Measurements from ENCODE around the gene MMEL1. TPM values are rescaled to one million over a fixed set of nuclear protein-coding genes. Genes with fewer than 3 reads are reported as not detected.
A peak's percentile ranks its signal among the peaks of the same experiment; 100 is the strongest.
"Not testable (repeated sequence)": the region's sequence is repeated elsewhere in the genome, so short reads cannot be mapped to it uniquely, and the experiment has no call there.

The MMEL1 gene
- polyA plus RNA-seq, 4 donors, result 7.6 to 35.4 (median 22.7) TPM

- no peak for FAIRE-seq
- Histone ChIP-seq H3K9me3 (ENCODE audit: control insufficient read depth in 2 of 2, insufficient read depth in 1 of 2, low read depth in 1 of 2, low read length in 1 of 2) (no peaks in the 10 kb centered on the region), H3K27ac (ENCODE audit: low read depth in 1 of 3, low read length in 2 of 3) (peak overlapping the region in 1 of 3 donors; percentile 100), H3K4me3 (ENCODE audit: low read depth in 1 of 3, low read length in 3 of 3) (no peak overlapping the region), H3K4me1 (ENCODE audit: control insufficient read depth in 3 of 3, insufficient read depth in 2 of 3, low read depth in 1 of 3, low read length in 2 of 3) (peaks cover 5 to 49% (median 8%) of the 10 kb centered on the region in 3 donors), H3K27me3 (ENCODE audit: control insufficient read depth in 3 of 3, insufficient read depth in 3 of 3, low read length in 3 of 3) (no peaks in the 10 kb centered on the region), H3K36me3 (ENCODE audit: control insufficient read depth in 3 of 3, insufficient read depth in 2 of 3, low read depth in 1 of 3, low read length in 3 of 3) (peaks cover 0 to 13% (median 0%) of the 10 kb centered on the region in 3 donors)
- no peak for DNase-seq
- 75 to 80% (median 77%) methylated on average over 7 of the region's 7 CpGs for WGBS, 3 donors
Observed at GRCh38 chr1:2582391-2582790, 50.4 kb downstream of the MMEL1 start.

- H3K36me3 ChIP-seq (ENCODE audit: control insufficient read depth in 3 of 3, insufficient read depth in 2 of 3, low read depth in 1 of 3, low read length in 3 of 3), result peaks cover 0 to 13% (median 0%) of the 10 kb centered on the region in 3 donors
- DNase-seq (peak in 1 of 2 donors; percentile 42), FAIRE-seq (no peak)
- H3K9me3 ChIP-seq (ENCODE audit: control insufficient read depth in 2 of 2, insufficient read depth in 1 of 2, low read depth in 1 of 2, low read length in 1 of 2), result no peaks in the 10 kb centered on the region
- H3K27ac ChIP-seq (ENCODE audit: low read depth in 1 of 3, low read length in 2 of 3), result no peak overlapping the region
- WGBS, 3 donors, result 64 to 88% (median 79%) methylated on average over 10 of the region's 10 CpGs
- H3K27me3 ChIP-seq (ENCODE audit: control insufficient read depth in 3 of 3, insufficient read depth in 3 of 3, low read length in 3 of 3), result no peaks in the 10 kb centered on the region
- H3K4me3 ChIP-seq (ENCODE audit: low read depth in 1 of 3, low read length in 3 of 3), result no peak overlapping the region
- H3K4me1 ChIP-seq (ENCODE audit: control insufficient read depth in 3 of 3, insufficient read depth in 2 of 3, low read depth in 1 of 3, low read length in 2 of 3), result peaks cover 5 to 63% (median 8%) of the 10 kb centered on the region in 3 donors
Observed at GRCh38 chr1:2580691-2581090, 52.1 kb downstream of the MMEL1 start.

- WGBS, 3 donors, result 32 to 54% (median 44%) methylated on average over 4 of the region's 4 CpGs
- no peaks in the 10 kb centered on the region for H3K27me3 ChIP-seq (ENCODE audit: control insufficient read depth in 3 of 3, insufficient read depth in 3 of 3, low read length in 3 of 3)
- H3K36me3 ChIP-seq (ENCODE audit: control insufficient read depth in 3 of 3, insufficient read depth in 2 of 3, low read depth in 1 of 3, low read length in 3 of 3), result peaks cover 0 to 5% (median 0%) of the 10 kb centered on the region in 3 donors
- no peak overlapping the region for H3K4me3 ChIP-seq (ENCODE audit: low read depth in 1 of 3, low read length in 3 of 3)
- no peak for DNase-seq
- peaks cover 3 to 60% (median 5%) of the 10 kb centered on the region in 3 donors for H3K4me1 ChIP-seq (ENCODE audit: control insufficient read depth in 3 of 3, insufficient read depth in 2 of 3, low read depth in 1 of 3, low read length in 2 of 3)
- FAIRE-seq, result no peak
- H3K9me3 ChIP-seq (ENCODE audit: control insufficient read depth in 2 of 2, insufficient read depth in 1 of 2, low read depth in 1 of 2, low read length in 1 of 2), result peaks cover 0 to 15% of the 10 kb centered on the region in 2 donors
- H3K27ac ChIP-seq (ENCODE audit: low read depth in 1 of 3, low read length in 2 of 3), result peak overlapping the region; percentile 75 to 97 (median 95)
Observed at GRCh38 chr1:2578758-2579118, 54.1 kb downstream of the MMEL1 start.

GRCh38 chr1:2577565-2578075, 55.2 kb downstream of the MMEL1 start:
- DNase-seq; H3K27me3 ChIP-seq (ENCODE audit: control insufficient read depth in 3 of 3, insufficient read depth in 3 of 3, low read length in 3 of 3); H3K36me3 ChIP-seq (ENCODE audit: control insufficient read depth in 3 of 3, insufficient read depth in 2 of 3, low read depth in 1 of 3, low read length in 3 of 3); FAIRE-seq: not testable (repeated sequence)
- Histone ChIP-seq H3K4me3 (ENCODE audit: low read depth in 1 of 3, low read length in 3 of 3) (peak overlapping the region in 1 of 3 donors; percentile 33), H3K9me3 (ENCODE audit: control insufficient read depth in 2 of 2, insufficient read depth in 1 of 2, low read depth in 1 of 2, low read length in 1 of 2) (peaks cover 0 to 25% of the 10 kb centered on the region in 2 donors), H3K27ac (ENCODE audit: low read depth in 1 of 3, low read length in 2 of 3) (peak overlapping the region; percentile 75 to 97 (median 95)), H3K4me1 (ENCODE audit: control insufficient read depth in 3 of 3, insufficient read depth in 2 of 3, low read depth in 1 of 3, low read length in 2 of 3) (peaks cover 0 to 49% (median 5%) of the 10 kb centered on the region in 3 donors)
- 41 to 55% (median 51%) methylated on average over 17 to 21 of the region's 23 CpGs for WGBS, 3 donors

- FAIRE-seq, result no peak
- Histone ChIP-seq H3K36me3 (ENCODE audit: control insufficient read depth in 3 of 3, insufficient read depth in 2 of 3, low read depth in 1 of 3, low read length in 3 of 3) (no peaks in the 10 kb centered on the region), H3K9me3 (ENCODE audit: control insufficient read depth in 2 of 2, insufficient read depth in 1 of 2, low read depth in 1 of 2, low read length in 1 of 2) (peaks cover 0 to 40% of the 10 kb centered on the region in 2 donors), H3K4me1 (ENCODE audit: control insufficient read depth in 3 of 3, insufficient read depth in 2 of 3, low read depth in 1 of 3, low read length in 2 of 3) (peaks cover 0 to 48% (median 7%) of the 10 kb centered on the region in 3 donors), H3K27me3 (ENCODE audit: control insufficient read depth in 3 of 3, insufficient read depth in 3 of 3, low read length in 3 of 3) (no peaks in the 10 kb centered on the region), H3K4me3 (ENCODE audit: low read depth in 1 of 3, low read length in 3 of 3) (peak overlapping the region in 2 of 3 donors; percentile 2 to 5), H3K27ac (ENCODE audit: low read depth in 1 of 3, low read length in 2 of 3) (peak overlapping the region; percentile 84 to 98 (median 95))
- peak; percentile 97 to 99 for DNase-seq
- WGBS, 3 donors, result 23 to 49% (median 34%) methylated on average over 23 of the region's 23 CpGs
Observed at GRCh38 chr1:2575801-2576663, 56.8 kb downstream of the MMEL1 start.

- peaks cover 0 to 48% (median 7%) of the 10 kb centered on the region in 3 donors for H3K4me1 ChIP-seq (ENCODE audit: control insufficient read depth in 3 of 3, insufficient read depth in 2 of 3, low read depth in 1 of 3, low read length in 2 of 3)
- DNase-seq (no peak), FAIRE-seq (no peak)
- 86 to 94% (median 88%) methylated on average over 9 of the region's 9 CpGs for WGBS, 3 donors
- H3K9me3 ChIP-seq (ENCODE audit: control insufficient read depth in 2 of 2, insufficient read depth in 1 of 2, low read depth in 1 of 2, low read length in 1 of 2), result peaks cover 0 to 50% of the 10 kb centered on the region in 2 donors
- peaks cover 0 to 5% (median 0%) of the 10 kb centered on the region in 3 donors for H3K36me3 ChIP-seq (ENCODE audit: control insufficient read depth in 3 of 3, insufficient read depth in 2 of 3, low read depth in 1 of 3, low read length in 3 of 3)
- H3K4me3 ChIP-seq (ENCODE audit: low read depth in 1 of 3, low read length in 3 of 3), result no peak overlapping the region
- H3K27ac ChIP-seq (ENCODE audit: low read depth in 1 of 3, low read length in 2 of 3), result peak overlapping the region in 1 of 3 donors; percentile 5
- H3K27me3 ChIP-seq (ENCODE audit: control insufficient read depth in 3 of 3, insufficient read depth in 3 of 3, low read length in 3 of 3), result no peaks in the 10 kb centered on the region
Observed at GRCh38 chr1:2574350-2574749, 58.5 kb downstream of the MMEL1 start.

GRCh38 chr1:2573250-2573920, 59.4 kb downstream of the MMEL1 start:
- H3K27me3 ChIP-seq (ENCODE audit: control insufficient read depth in 3 of 3, insufficient read depth in 3 of 3, low read length in 3 of 3), result no peaks in the 10 kb centered on the region

GRCh38 chr1:2571348-2571747, 61.5 kb downstream of the MMEL1 start:
- H3K4me3 ChIP-seq (ENCODE audit: low read depth in 1 of 3, low read length in 3 of 3), result no peak overlapping the region
- H3K27ac ChIP-seq (ENCODE audit: low read depth in 1 of 3, low read length in 2 of 3), result no peak overlapping the region
- FAIRE-seq (no peak), DNase-seq (peak in 1 of 2 donors; percentile 68)
- 54 to 79% (median 62%) methylated on average over 9 of the region's 9 CpGs for WGBS, 3 donors
- peaks cover 0 to 15% (median 0%) of the 10 kb centered on the region in 3 donors for H3K36me3 ChIP-seq (ENCODE audit: control insufficient read depth in 3 of 3, insufficient read depth in 2 of 3, low read depth in 1 of 3, low read length in 3 of 3)
- H3K4me1 ChIP-seq (ENCODE audit: control insufficient read depth in 3 of 3, insufficient read depth in 2 of 3, low read depth in 1 of 3, low read length in 2 of 3), result peaks cover 0 to 33% (median 2%) of the 10 kb centered on the region in 3 donors
- H3K9me3 ChIP-seq (ENCODE audit: control insufficient read depth in 2 of 2, insufficient read depth in 1 of 2, low read depth in 1 of 2, low read length in 1 of 2), result peaks cover 0 to 50% of the 10 kb centered on the region in 2 donors
- H3K27me3 ChIP-seq (ENCODE audit: control insufficient read depth in 3 of 3, insufficient read depth in 3 of 3, low read length in 3 of 3), result no peaks in the 10 kb centered on the region

More at GRCh38 chr1:2573250-2573920, 59.4 kb downstream of the MMEL1 start:
- FAIRE-seq (no peak), DNase-seq (no peak)
- Histone ChIP-seq H3K27ac (ENCODE audit: low read depth in 1 of 3, low read length in 2 of 3) (no peak overlapping the region), H3K36me3 (ENCODE audit: control insufficient read depth in 3 of 3, insufficient read depth in 2 of 3, low read depth in 1 of 3, low read length in 3 of 3) (peaks cover 0 to 8% (median 0%) of the 10 kb centered on the region in 3 donors), H3K4me3 (ENCODE audit: low read depth in 1 of 3, low read length in 3 of 3) (no peak overlapping the region), H3K9me3 (ENCODE audit: control insufficient read depth in 2 of 2, insufficient read depth in 1 of 2, low read depth in 1 of 2, low read length in 1 of 2) (peaks cover 0 to 50% of the 10 kb centered on the region in 2 donors), H3K4me1 (ENCODE audit: control insufficient read depth in 3 of 3, insufficient read depth in 2 of 3, low read depth in 1 of 3, low read length in 2 of 3) (peaks cover 0 to 41% (median 2%) of the 10 kb centered on the region in 3 donors)
- 84 to 96% (median 87%) methylated on average over 8 of the region's 8 CpGs for WGBS, 3 donors
